H9 (cell line): ENCODE data around the gene IQCK. TPM values are rescaled to one million over a fixed set of nuclear protein-coding genes. Genes with fewer than 3 reads are reported as not detected.

Experiments
- DNase-seq: peaks from one replicate; pipeline ENCODE4 v3.0.0-alpha.2; 2017
- H2AFZ ChIP-seq: one replicate; pipeline ENCODE4 v1.6.1; 2013; ENCODE audit warnings: mild to moderate bottlenecking, low read length, control low read depth, moderate library complexity
- H2AK5ac ChIP-seq: 2 replicates; pipeline ENCODE4 v1.6.1; 2013; ENCODE audit warnings: low read length, control low read depth, mixed read lengths; ENCODE audit not compliant: insufficient read length
- H2BK120ac ChIP-seq: one replicate; pipeline ENCODE4 v1.6.1; 2013; ENCODE audit warnings: low read depth, mild to moderate bottlenecking, low read length, control low read depth, inconsistent platforms; ENCODE audit not compliant: poor library complexity, severe bottlenecking
- H2BK12ac ChIP-seq: 2 replicates; pipeline ENCODE4 v1.6.1; 2013; ENCODE audit warnings: low read length, control low read depth, mixed read lengths, low read depth; ENCODE audit not compliant: insufficient read length
- H2BK15ac ChIP-seq: 2 replicates; pipeline ENCODE4 v1.6.1; 2013; ENCODE audit warnings: low read depth, low read length, control low read depth
- H2BK20ac ChIP-seq: one replicate; pipeline ENCODE4 v1.6.1; 2013; ENCODE audit warnings: low read depth, mild to moderate bottlenecking, low read length, control low read depth, inconsistent platforms; ENCODE audit not compliant: poor library complexity, severe bottlenecking
- H2BK5ac ChIP-seq: 2 replicates; pipeline ENCODE4 v1.6.1; 2013; ENCODE audit warnings: low read length, control low read depth, mixed read lengths; ENCODE audit not compliant: insufficient read length
- H3K14ac ChIP-seq: 2 replicates; pipeline ENCODE4 v1.6.1; 2013; ENCODE audit warnings: low read length, control low read depth; ENCODE audit not compliant: insufficient read depth
- H3K18ac ChIP-seq: 2 replicates; pipeline ENCODE4 v1.6.1; 2013; ENCODE audit warnings: low read depth, mild to moderate bottlenecking, mixed read lengths, low read length, control low read depth; ENCODE audit not compliant: insufficient read length
- H3K23ac ChIP-seq: 2 replicates; pipeline ENCODE4 v1.6.1; 2013; ENCODE audit warnings: low read length, control low read depth, mixed read lengths, low read depth; ENCODE audit not compliant: insufficient read length
- H3K23me2 ChIP-seq: 2 replicates; pipeline ENCODE4 v1.6.1; 2013; ENCODE audit warnings: low read depth, mild to moderate bottlenecking, mixed read lengths, low read length, control low read depth; ENCODE audit not compliant: insufficient read length, poor library complexity, severe bottlenecking
- H3K27ac ChIP-seq: 2 replicates; pipeline ENCODE4 v1.5.1; 2013; ENCODE audit warnings: low read length, control low read depth, mixed read lengths, low read depth; ENCODE audit not compliant: insufficient read length
- H3K27me3 ChIP-seq: 2 replicates; pipeline ENCODE4 v1.6.1; 2013; ENCODE audit warnings: low read length, control low read depth, inconsistent platforms; ENCODE audit not compliant: insufficient read depth
- H3K4ac ChIP-seq: 2 replicates; pipeline ENCODE4 v1.6.1; 2013; ENCODE audit warnings: low read depth, mild to moderate bottlenecking, control low read depth, inconsistent platforms, low read length, moderate library complexity
- H3K4me1 ChIP-seq: 2 replicates; pipeline ENCODE4 v1.6.1; 2013; ENCODE audit warnings: low read length, control low read depth, inconsistent platforms; ENCODE audit not compliant: insufficient read depth
- H3K4me2 ChIP-seq: 2 replicates; pipeline ENCODE4 v1.6.1; 2013; ENCODE audit warnings: low read length, control low read depth, mixed read lengths; ENCODE audit not compliant: insufficient read length, insufficient read depth
- H3K56ac ChIP-seq: 2 replicates; pipeline ENCODE4 v1.6.1; 2013; ENCODE audit warnings: low read depth, mild to moderate bottlenecking, mixed read lengths, low read length, control low read depth; ENCODE audit not compliant: insufficient read length
- H3K79me1 ChIP-seq: 2 replicates; pipeline ENCODE4 v1.6.1; 2013; ENCODE audit warnings: low read depth, mild to moderate bottlenecking, moderate library complexity, low read length, control low read depth, inconsistent platforms; ENCODE audit not compliant: insufficient read depth, poor library complexity, severe bottlenecking
- H3K79me2 ChIP-seq: 2 replicates; pipeline ENCODE4 v1.6.1; 2013; ENCODE audit warnings: low read length, control low read depth, inconsistent platforms; ENCODE audit not compliant: insufficient read depth
- H3K9ac ChIP-seq: 2 replicates; pipeline ENCODE4 v1.6.1; 2013; ENCODE audit warnings: low read length, control low read depth, mixed read lengths; ENCODE audit not compliant: insufficient read length; ENCODE audit errors: extremely low read depth
- H3K9me3 ChIP-seq: one replicate; pipeline ENCODE4 v1.6.1; 2013; ENCODE audit warnings: low read depth, low read length, inconsistent platforms; ENCODE audit not compliant: control insufficient read depth
- H3T11ph ChIP-seq: one replicate; pipeline ENCODE4 v1.6.1; 2013; ENCODE audit warnings: mild to moderate bottlenecking, low read length, control low read depth, inconsistent platforms
- H4K20me1 ChIP-seq: one replicate; pipeline ENCODE4 v1.6.1; 2013; ENCODE audit not compliant: control insufficient read depth, insufficient read length, insufficient read depth
- H4K5ac ChIP-seq: 2 replicates; pipeline ENCODE4 v1.6.1; 2013; ENCODE audit warnings: low read depth, mild to moderate bottlenecking, mixed read lengths, low read length, control low read depth; ENCODE audit not compliant: insufficient read length
- H4K8ac ChIP-seq: replicated peaks from 2 replicates; pipeline ENCODE4 v1.6.1; 2013; ENCODE audit warnings: low read length, control low read depth, mixed read lengths, low read depth; ENCODE audit not compliant: insufficient read length
- H4K91ac ChIP-seq: 2 replicates; pipeline ENCODE4 v1.6.1; 2013; ENCODE audit warnings: low read depth, mild to moderate bottlenecking, moderate library complexity, mixed read lengths, low read length, control low read depth; ENCODE audit not compliant: insufficient read length
- H3K27ac Mint-ChIP-seq, 3 experiments: 2 replicates in 2 of 3; 3 replicates in 1 of 3; pipeline ENCODE4 v1.8.0; 2020 to 2021; ENCODE audit warnings: mixed read lengths in 3 of 3, mild to moderate bottlenecking in 1 of 3, moderate library complexity in 1 of 3
- H3K27me3 Mint-ChIP-seq: 2 replicates; pipeline ENCODE4 v1.8.0; 2021; ENCODE audit warnings: low read depth, mild to moderate bottlenecking, moderate library complexity, mixed read lengths
- H3K36me3 Mint-ChIP-seq, 3 experiments: 2 replicates in 2 of 3; 3 replicates in 1 of 3; pipeline ENCODE4 v1.8.0; 2020 to 2021; ENCODE audit warnings: low read depth in 3 of 3, mixed read lengths in 3 of 3; ENCODE audit not compliant: insufficient read depth in 1 of 3
- H3K4me1 Mint-ChIP-seq, 2 experiments: 2 replicates each; pipeline ENCODE4 v1.8.0; 2020; ENCODE audit warnings: mixed read lengths in 2 of 2
- H3K4me3 Mint-ChIP-seq, 2 experiments: 2 replicates in 1 of 2; 3 replicates in 1 of 2; pipeline ENCODE4 v1.8.0; 2020 to 2021; ENCODE audit warnings: mild to moderate bottlenecking in 2 of 2, mixed read lengths in 2 of 2, moderate library complexity in 1 of 2
- H3K9me3 Mint-ChIP-seq, 2 experiments: 2 replicates in 1 of 2; 3 replicates in 1 of 2; pipeline ENCODE4 v1.8.0; 2020; ENCODE audit warnings: mild to moderate bottlenecking in 2 of 2, mixed read lengths in 2 of 2, moderate library complexity in 1 of 2
- CTCF ChIP-seq: fragments of 200-600 bp; sonication (generic); conservative IDR thresholded peaks from 3 replicates; pipeline ENCODE4 v1.8.0; 2021; ENCODE audit warnings: antibody characterized with exemption, mild to moderate bottlenecking
- WGBS: extraction: QIAGEN DNeasy Blood & Tissue Kit; methylation state at CpG from one replicate; pipeline ENCODE4 v1.1.7; 2013; ENCODE audit warnings: missing lambda C conversion rate, low lambda C conversion rate, mixed read lengths; ENCODE audit not compliant: insufficient read length; ENCODE audit errors: extremely low coverage; 5-methylcytosine and 5-hydroxymethylcytosine counted together
- total RNA-seq: library from RNA; stranded (reverse); gene quantifications from 2 replicates; pipeline ENCODE4 v1.2.1, GENCODE V29; 2021

The IQCK gene
- total RNA-seq, 1 experiment from 2014 or later: 9.0 TPM

GRCh38 chr16:19901164-19901563 is 183.1 kb downstream of the IQCK start:
- Histone ChIP-seq H2AFZ (no peak overlapping the region), H2BK20ac (no peak overlapping the region), H3T11ph (no peak overlapping the region), H3K79me2 (no peaks in the 10 kb centered on the region), H4K8ac (no peak overlapping the region), H3K4me1 (no peaks in the 10 kb centered on the region), H3K23me2 (no peaks in the 10 kb centered on the region), H3K56ac (no peak overlapping the region), H2BK12ac (no peak overlapping the region), H3K4ac (no peak overlapping the region), H4K20me1 (no peaks in the 10 kb centered on the region), H4K91ac (no peak overlapping the region), H3K9me3 (no peaks in the 10 kb centered on the region), H3K14ac (no peak overlapping the region), H3K4me2 (no peak overlapping the region), H3K27me3 (no peaks in the 10 kb centered on the region), H3K23ac (no peak overlapping the region), H2AK5ac (no peak overlapping the region), H2BK15ac (no peak overlapping the region), H2BK5ac (no peak overlapping the region), H3K18ac (no peak overlapping the region), H3K9ac (no peak overlapping the region), H3K79me1 (no peaks in the 10 kb centered on the region), H4K5ac (no peak overlapping the region), H2BK120ac (no peak overlapping the region), H3K27ac (no peak overlapping the region)
- H3K27ac Mint-ChIP-seq: no peak overlapping the region
- peaks cover 3% of the 10 kb centered on the region for H3K27me3 Mint-ChIP-seq
- WGBS: no CpG with 5 or more reads among the region's 7 CpGs
- H3K4me1 Mint-ChIP-seq: peaks cover 13 to 17% of the 10 kb centered on the region in 2 experiments
- no peak for DNase-seq
- no peak overlapping the region for H3K4me3 Mint-ChIP-seq
- no peaks in the 10 kb centered on the region for H3K36me3 Mint-ChIP-seq
- peaks cover 0 to 4% of the 10 kb centered on the region in 2 experiments; a peak in 2 of 5 replicates for H3K9me3 Mint-ChIP-seq
- TF ChIP-seq CTCF: no peak
